MCF 10A (cell line): Measurements from ENCODE around the gene AP2A1. TPM values are rescaled to one million over a fixed set of nuclear protein-coding genes. Genes with fewer than 3 reads are reported as not detected.

Experiments used
- BruUV-seq: library from RNA; stranded (reverse); fragments of 400-500 nt; replicated peaks from 2 replicates; lab custom pipeline; 2021; lab: Mats Ljungman, UMichigan
- CTCF ChIA-PET: fragments of 300-600 bp; sonication (Branson Sonifier 250); formaldehyde crosslinking; extraction: SDS; loops from one replicate; lab custom pipeline; 2021; ENCODE audit warnings: antibody characterized with exemption, inconsistent platforms; lab: Yijun Ruan, JAX
- POLR2A ChIA-PET: fragments of 300-600, 350-650 bp; sonication (Branson Sonifier 250); formaldehyde crosslinking; extraction: SDS; loops from one replicate; lab custom pipeline; 2020; ENCODE audit warnings: antibody characterized with exemption, inconsistent platforms; lab: Yijun Ruan, JAX
- DNase-seq: peaks from one replicate; pipeline ENCODE4 v3.0.0-alpha.2; 2018; ENCODE audit not compliant: unreplicated experiment
- H3K27ac Mint-ChIP-seq: one replicate; pipeline ENCODE4 v1.8.0; 2022; ENCODE audit warnings: mild to moderate bottlenecking, low read depth, mixed read lengths; ENCODE audit not compliant: unreplicated experiment
- H3K27me3 Mint-ChIP-seq: one replicate; pipeline ENCODE4 v1.8.0; 2022; ENCODE audit warnings: mixed read lengths; ENCODE audit not compliant: insufficient read depth, unreplicated experiment
- H3K36me3 Mint-ChIP-seq: one replicate; pipeline ENCODE4 v1.8.0; 2022; ENCODE audit warnings: mild to moderate bottlenecking, moderate library complexity, mixed read lengths; ENCODE audit not compliant: insufficient read depth, unreplicated experiment
- H3K4me1 Mint-ChIP-seq: one replicate; pipeline ENCODE4 v1.8.0; 2022; ENCODE audit warnings: mixed read lengths; ENCODE audit not compliant: insufficient read depth, unreplicated experiment
- H3K4me3 Mint-ChIP-seq: one replicate; pipeline ENCODE4 v1.8.0; 2022; ENCODE audit warnings: mild to moderate bottlenecking, moderate library complexity, mixed read lengths; ENCODE audit not compliant: unreplicated experiment
- H3K9me3 Mint-ChIP-seq: one replicate; pipeline ENCODE4 v1.8.0; 2022; ENCODE audit warnings: mixed read lengths; ENCODE audit not compliant: unreplicated experiment
- CTCF ChIP-seq: fragments of 200-600 bp; IDR thresholded peaks from one replicate; pipeline ENCODE4 v1.8.0; 2022; ENCODE audit warnings: antibody characterized with exemption, mild to moderate bottlenecking; ENCODE audit not compliant: unreplicated experiment
- intact Hi-C: fragments of 100-400 bp; cut with micrococcal nuclease; formaldehyde crosslinking; loops from 2 replicates; pipeline ENCODE4 v1.14.1; 2022
- total RNA-seq: library from RNA; stranded (reverse); gene quantifications from 2 replicates; pipeline ENCODE4 v1.2.3, GENCODE V29; 2022

Gene AP2A1
- total RNA-seq, 1 experiment from 2014 or later, result 70.5 TPM

GRCh38 chr19:49854378-49855263 lies 87.8 kb downstream of the AP2A1 start:
- Mint-ChIP-seq H3K4me1 (peaks cover 22% of the 10 kb centered on the region), H3K27me3 (no peaks in the 10 kb centered on the region), H3K36me3 (peaks cover 52% of the 10 kb centered on the region), H3K9me3 (no peaks in the 10 kb centered on the region), H3K27ac (no peak overlapping the region), H3K4me3 (no peak overlapping the region)
- intact Hi-C loops, result loop anchor here (5.0 to 10.0 kb wide), 2 partner anchors 87 to 180 kb away; partner anchors contain the start of genes AP2A1 and PRMT1
- DNase-seq, result no peak
- no TSS peak for BruUV-seq
- CTCF ChIA-PET, result interaction anchor here (0.6 to 0.7 kb wide), 2 partner anchors 286 to 350 kb away, joined by 4 read pairs; no protein-coding TSS in a partner anchor
- POLR2A ChIA-PET, result interaction anchor here (0.7 to 4.3 kb wide), 3 partner anchors 12 to 21 kb away, joined by 3 to 40 read pairs (median 3); no protein-coding TSS in a partner anchor
- no peak for TF ChIP-seq CTCF

GRCh38 chr19:49855277-49855675 lies 88.5 kb downstream of the AP2A1 start:
- POLR2A ChIA-PET, result interaction anchor here (0.7 kb wide), 1 partner anchor 20 kb away, joined by 3 read pairs; no protein-coding TSS in a partner anchor
- Mint-ChIP-seq H3K4me3 (no peak overlapping the region), H3K27me3 (no peaks in the 10 kb centered on the region), H3K27ac (peak overlapping the region; percentile 35), H3K4me1 (peaks cover 16% of the 10 kb centered on the region), H3K9me3 (no peaks in the 10 kb centered on the region), H3K36me3 (peaks cover 53% of the 10 kb centered on the region)
- intact Hi-C loops, result loop anchor here (10.0 kb wide), 1 partner anchor 180 kb away; the partner anchor contains the start of gene PRMT1
- CTCF ChIA-PET, result interaction anchor here (0.6 kb wide), 1 partner anchor 286 kb away, joined by 4 read pairs; no protein-coding TSS in a partner anchor
- no TSS peak for BruUV-seq
- no peak for DNase-seq
- no peak for TF ChIP-seq CTCF

- CTCF ChIA-PET, result no interaction called here
- TF ChIP-seq CTCF, result no peak
- DNase-seq, result no peak
- no peak overlapping the region for H3K4me3 Mint-ChIP-seq
- H3K9me3 Mint-ChIP-seq, result no peaks in the 10 kb centered on the region
- POLR2A ChIA-PET, result no interaction called here
- H3K36me3 Mint-ChIP-seq, result peaks cover 56% of the 10 kb centered on the region
- BruUV-seq, result no TSS peak
- no peaks in the 10 kb centered on the region for H3K27me3 Mint-ChIP-seq
- H3K27ac Mint-ChIP-seq, result peak overlapping the region; percentile 35
- intact Hi-C loops, result loop anchor here (10.0 kb wide), 1 partner anchor 181 kb away; the partner anchor contains the start of gene PRMT1
- peaks cover 16% of the 10 kb centered on the region for H3K4me1 Mint-ChIP-seq
Measured at GRCh38 chr19:49855676-49856573, 89.1 kb downstream of the AP2A1 start.
